Activated CD4-positive, alpha-beta T cell treated with anti-CD3 and anti-CD28 coated beads, Interleukin-2, amount 10 ng/mL, durations not matched to agents 24 days and 14 days (primary cell): ENCODE results near the gene ASZ1. TPM values are rescaled to one million over a fixed set of nuclear protein-coding genes. Genes with fewer than 3 reads are reported as not detected.

Source experiments
- DNase-seq: peaks from one replicate; pipeline ENCODE4 v3.0.0; 2022
- H3K27ac Mint-ChIP-seq: one replicate; pipeline ENCODE4 v1.8.0; 2022; ENCODE audit warnings: mild to moderate bottlenecking, mixed read lengths
- H3K27me3 Mint-ChIP-seq: one replicate; pipeline ENCODE4 v1.8.0; 2022; ENCODE audit warnings: mixed read lengths
- H3K36me3 Mint-ChIP-seq: one replicate; pipeline ENCODE4 v1.8.0; 2022; ENCODE audit warnings: low read depth, mild to moderate bottlenecking, mixed read lengths
- H3K4me1 Mint-ChIP-seq: one replicate; pipeline ENCODE4 v1.8.0; 2021; ENCODE audit warnings: mixed read lengths
- H3K4me3 Mint-ChIP-seq: one replicate; pipeline ENCODE4 v1.8.0; 2022; ENCODE audit warnings: mild to moderate bottlenecking, moderate library complexity, mixed read lengths
- H3K9me3 Mint-ChIP-seq: one replicate; pipeline ENCODE4 v1.8.0; 2021; ENCODE audit warnings: mixed read lengths
- intact Hi-C: fragments of 100-400 bp; cut with micrococcal nuclease; formaldehyde crosslinking; loops from one replicate; pipeline ENCODE4 v1.15.1; 2023
- total RNA-seq: library from RNA; stranded (reverse); gene quantifications from 2 replicates; pipeline ENCODE4 v1.2.3, GENCODE V29; 2022

ASZ1 gene
- total RNA-seq, 1 donor from 2014 or later: not detected

DNA sequence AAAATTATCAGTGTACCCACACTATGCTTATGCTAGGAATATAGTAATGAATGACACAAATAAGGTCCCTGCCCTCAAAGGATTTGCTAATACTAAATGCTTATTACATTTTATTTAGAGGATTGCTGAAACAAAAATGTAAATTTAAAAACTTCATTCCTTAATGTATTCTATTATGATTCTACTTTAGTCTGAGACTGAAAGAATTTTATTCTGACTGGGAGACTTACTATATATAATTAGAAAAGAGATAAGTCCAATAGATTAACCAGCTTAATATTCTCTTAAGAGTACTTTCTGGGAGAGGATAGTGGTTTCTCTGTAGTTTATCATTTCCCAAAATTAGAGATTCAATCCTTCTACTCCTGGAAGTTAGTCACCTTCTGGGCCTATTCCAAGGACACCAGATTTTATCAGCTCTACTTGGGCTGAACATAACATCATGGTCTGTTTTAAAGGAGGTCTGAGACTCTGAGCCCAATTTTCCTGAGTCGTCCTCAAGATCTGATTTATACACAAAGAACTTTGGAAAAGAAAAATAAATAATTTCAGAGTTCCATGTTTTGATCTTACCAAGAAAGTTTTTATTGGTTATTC, 41.1 kb downstream of the ASZ1 start:
- Mint-ChIP-seq H3K9me3 (peaks cover 5% of the 10 kb centered on the region), H3K27ac (no peak overlapping the region), H3K36me3 (no peaks in the 10 kb centered on the region), H3K4me3 (no peak overlapping the region), H3K4me1 (no peaks in the 10 kb centered on the region), H3K27me3 (no peaks in the 10 kb centered on the region)
- DNase-seq: no peak
- intact Hi-C loops: loop anchor here (5.0 kb wide), 1 partner anchor 174 kb away; no protein-coding TSS in a partner anchor

DNA sequence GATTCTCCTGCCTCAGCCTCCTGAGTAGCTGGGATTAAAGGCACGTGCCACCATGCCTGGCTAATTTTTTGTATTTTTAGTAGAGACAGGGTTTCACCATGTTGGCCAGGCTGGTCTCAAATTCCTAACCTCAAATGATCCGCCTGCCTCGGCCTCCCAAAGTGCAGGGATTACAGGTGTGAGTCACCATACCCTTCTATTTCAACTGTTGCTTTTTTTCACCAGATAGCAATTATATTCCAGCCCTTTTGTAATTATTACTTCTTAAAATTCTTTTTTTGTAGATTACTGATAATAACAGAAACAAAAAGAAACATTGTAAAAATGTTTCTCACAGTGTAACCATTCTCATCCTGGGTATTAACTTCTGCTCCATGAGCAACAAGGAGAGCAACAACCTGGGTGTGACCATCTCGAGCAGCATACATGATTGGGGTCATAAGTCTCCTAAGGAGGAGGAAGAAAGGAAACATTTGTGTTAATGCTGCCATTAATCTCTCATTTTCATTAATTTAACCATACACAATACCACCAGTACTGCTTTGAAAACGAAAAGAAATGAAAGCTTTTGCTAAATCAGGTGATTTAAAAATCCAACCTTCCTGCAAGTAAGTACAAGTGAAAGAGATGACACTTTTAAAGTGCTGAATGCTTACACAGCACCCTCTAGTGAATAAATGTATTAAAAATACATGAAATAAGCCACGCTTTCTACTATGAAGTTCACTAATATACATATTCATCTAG, 41.8 kb downstream of the ASZ1 start:
- Mint-ChIP-seq H3K27ac (no peak overlapping the region), H3K27me3 (no peaks in the 10 kb centered on the region), H3K4me1 (no peaks in the 10 kb centered on the region), H3K4me3 (no peak overlapping the region), H3K9me3 (peaks cover 5% of the 10 kb centered on the region), H3K36me3 (no peaks in the 10 kb centered on the region)
- intact Hi-C loops: loop anchor here (5.0 kb wide), 1 partner anchor 173 kb away; no protein-coding TSS in a partner anchor
- no peak for DNase-seq

- DNase-seq: no peak
- Mint-ChIP-seq H3K27ac (no peak overlapping the region), H3K36me3 (no peaks in the 10 kb centered on the region), H3K9me3 (peaks cover 2% of the 10 kb centered on the region), H3K27me3 (no peaks in the 10 kb centered on the region), H3K4me3 (no peak overlapping the region), H3K4me1 (no peaks in the 10 kb centered on the region)
- intact Hi-C loops: loop anchor here (5.0 kb wide), 1 partner anchor 173 kb away; no protein-coding TSS in a partner anchor
Observed at GRCh38 chr7:117384688-117385362, 42.5 kb downstream of the ASZ1 start.

DNA sequence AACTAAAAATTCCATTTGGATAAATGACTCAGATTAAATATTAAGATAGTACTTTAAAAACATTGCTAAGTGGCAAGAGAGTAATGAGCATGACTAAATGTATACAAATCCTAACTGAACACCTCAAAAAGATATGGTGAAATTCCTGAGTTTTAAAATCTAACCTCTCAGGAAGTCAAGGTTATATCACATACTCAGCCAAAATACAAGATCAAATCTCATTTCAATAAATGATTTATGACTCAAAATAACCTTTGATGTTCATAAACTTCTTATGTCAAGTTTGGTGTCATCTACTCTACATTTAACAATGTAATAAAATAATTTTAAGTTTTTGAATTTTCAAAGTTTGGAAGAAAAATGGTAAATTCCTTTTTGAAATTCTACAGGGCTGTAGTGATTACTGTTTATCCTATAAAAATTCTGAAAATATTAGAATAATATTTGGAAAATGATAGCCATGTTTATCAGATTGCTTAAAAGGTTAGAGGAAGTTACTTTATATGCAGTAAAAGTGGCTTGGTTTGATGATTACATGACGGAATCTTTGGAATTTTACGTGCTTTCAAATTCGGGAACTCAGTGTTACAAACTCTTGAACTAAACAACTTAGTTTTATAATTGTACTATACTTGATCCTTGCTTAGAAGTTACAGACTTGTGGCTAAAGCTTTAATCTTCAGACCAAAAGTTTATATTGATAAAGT, 43.7 kb downstream of the ASZ1 start:
- H3K36me3 Mint-ChIP-seq: no peaks in the 10 kb centered on the region
- DNase-seq: no peak
- no peaks in the 10 kb centered on the region for H3K4me1 Mint-ChIP-seq
- no peaks in the 10 kb centered on the region for H3K27me3 Mint-ChIP-seq
- H3K4me3 Mint-ChIP-seq: no peak overlapping the region
- no peak overlapping the region for H3K27ac Mint-ChIP-seq
- intact Hi-C loops: no loop called here
- H3K9me3 Mint-ChIP-seq: no peaks in the 10 kb centered on the region

- no peaks in the 10 kb centered on the region for H3K27me3 Mint-ChIP-seq
- no peak for DNase-seq
- no peaks in the 10 kb centered on the region for H3K4me1 Mint-ChIP-seq
- no peak overlapping the region for H3K4me3 Mint-ChIP-seq
- intact Hi-C loops: no loop called here
- no peak overlapping the region for H3K27ac Mint-ChIP-seq
- H3K9me3 Mint-ChIP-seq: no peaks in the 10 kb centered on the region
- no peaks in the 10 kb centered on the region for H3K36me3 Mint-ChIP-seq
Observed at GRCh38 chr7:117383046-117383445, 44.2 kb downstream of the ASZ1 start.

GRCh38 chr7:117381362-117381761, 45.9 kb downstream of the ASZ1 start:
- Mint-ChIP-seq H3K27me3 (no peaks in the 10 kb centered on the region), H3K9me3 (no peaks in the 10 kb centered on the region), H3K4me1 (no peaks in the 10 kb centered on the region), H3K27ac (no peak overlapping the region), H3K36me3 (no peaks in the 10 kb centered on the region), H3K4me3 (no peak overlapping the region)
- DNase-seq: no peak
- intact Hi-C loops: no loop called here

DNA sequence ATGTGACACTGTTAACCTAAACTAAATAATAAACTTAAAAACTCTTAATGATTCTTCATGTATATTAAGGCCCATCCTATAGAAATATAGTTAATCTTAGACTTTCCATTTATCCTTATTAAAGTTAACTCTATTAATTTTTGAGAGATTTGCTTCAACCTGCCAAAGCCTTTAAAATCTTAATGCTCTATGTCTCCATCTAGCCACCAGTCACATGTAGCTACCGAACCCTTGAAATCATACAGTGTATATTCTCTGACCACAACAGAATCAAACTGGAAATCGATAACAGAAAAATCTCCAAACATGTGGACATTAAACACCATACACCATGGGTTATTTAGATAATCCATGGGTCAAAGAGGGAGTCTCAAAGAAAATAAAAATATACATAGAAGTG, 51.9 kb downstream of the ASZ1 start:
- H3K9me3 Mint-ChIP-seq: no peaks in the 10 kb centered on the region
- no peaks in the 10 kb centered on the region for H3K36me3 Mint-ChIP-seq
- H3K27me3 Mint-ChIP-seq: no peaks in the 10 kb centered on the region
- intact Hi-C loops: no loop called here
- H3K27ac Mint-ChIP-seq: no peak overlapping the region
- H3K4me3 Mint-ChIP-seq: no peak overlapping the region
- H3K4me1 Mint-ChIP-seq: no peaks in the 10 kb centered on the region
- DNase-seq: no peak

DNA sequence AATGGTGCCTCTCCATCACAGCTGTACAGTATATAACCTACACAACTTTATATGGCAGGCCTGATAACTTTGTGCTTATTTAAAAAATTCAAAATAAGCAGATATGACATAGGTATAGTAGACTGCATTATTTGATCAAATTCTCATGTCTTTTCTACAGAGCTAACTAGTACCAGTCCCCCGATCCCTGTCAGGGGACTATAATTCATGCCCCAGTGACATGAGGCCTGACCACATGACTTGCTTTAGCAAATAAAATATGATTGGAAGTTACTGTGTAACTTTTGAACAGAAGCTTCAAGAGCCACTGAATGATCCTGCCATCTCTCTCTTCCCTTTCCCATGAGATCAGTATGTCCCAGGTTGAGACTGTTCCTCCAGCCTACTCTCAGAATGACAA, 55.2 kb downstream of the ASZ1 start:
- intact Hi-C loops: no loop called here
- Mint-ChIP-seq H3K9me3 (no peaks in the 10 kb centered on the region), H3K4me1 (no peaks in the 10 kb centered on the region), H3K27ac (no peak overlapping the region), H3K4me3 (no peak overlapping the region), H3K27me3 (no peaks in the 10 kb centered on the region), H3K36me3 (no peaks in the 10 kb centered on the region)
- DNase-seq: no peak

- intact Hi-C loops: no loop called here
- Mint-ChIP-seq H3K4me3 (no peak overlapping the region), H3K9me3 (no peaks in the 10 kb centered on the region), H3K27ac (no peak overlapping the region), H3K27me3 (no peaks in the 10 kb centered on the region), H3K4me1 (no peaks in the 10 kb centered on the region), H3K36me3 (no peaks in the 10 kb centered on the region)
- no peak for DNase-seq
Observed at GRCh38 chr7:117364339-117365080, 62.8 kb downstream of the ASZ1 start.

DNA sequence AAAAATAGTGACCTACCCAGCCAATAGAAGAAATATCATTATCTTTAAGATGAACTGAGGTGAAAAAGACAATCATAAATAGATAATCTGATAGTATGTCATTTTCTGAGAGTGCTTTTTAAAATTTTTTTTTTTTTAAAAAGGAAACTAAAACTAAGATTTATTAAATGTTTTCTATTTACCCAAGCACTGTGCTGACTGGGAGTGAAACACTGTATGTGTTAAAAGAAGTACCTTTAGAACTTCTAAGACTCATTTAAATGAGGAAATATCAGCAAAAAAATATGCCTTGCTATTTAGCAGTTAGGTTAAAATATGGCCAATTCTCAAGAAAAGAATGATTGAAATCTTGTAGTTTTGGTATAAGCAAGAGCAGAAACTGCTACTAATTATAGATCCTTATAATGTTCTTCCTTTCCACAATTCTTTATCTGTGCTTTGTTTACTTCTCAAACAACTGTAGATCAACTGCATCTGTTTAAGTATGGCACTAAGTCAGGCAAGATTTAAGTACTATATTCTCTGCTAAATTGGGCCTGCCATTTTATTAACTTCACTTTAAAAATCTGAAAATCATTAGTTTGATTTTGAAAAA, 64.9 kb downstream of the ASZ1 start:
- no peak for DNase-seq
- H3K9me3 Mint-ChIP-seq: no peaks in the 10 kb centered on the region
- no peak overlapping the region for H3K4me3 Mint-ChIP-seq
- H3K27me3 Mint-ChIP-seq: no peaks in the 10 kb centered on the region
- intact Hi-C loops: no loop called here
- no peak overlapping the region for H3K27ac Mint-ChIP-seq
- H3K4me1 Mint-ChIP-seq: no peaks in the 10 kb centered on the region
- no peaks in the 10 kb centered on the region for H3K36me3 Mint-ChIP-seq

- H3K27ac Mint-ChIP-seq: no peak overlapping the region
- H3K9me3 Mint-ChIP-seq: no peaks in the 10 kb centered on the region
- H3K4me1 Mint-ChIP-seq: no peaks in the 10 kb centered on the region
- no peaks in the 10 kb centered on the region for H3K27me3 Mint-ChIP-seq
- no peak for DNase-seq
- H3K4me3 Mint-ChIP-seq: no peak overlapping the region
- no peaks in the 10 kb centered on the region for H3K36me3 Mint-ChIP-seq
- intact Hi-C loops: no loop called here
Observed at GRCh38 chr7:117350027-117350426, 77.3 kb downstream of the ASZ1 start.

DNA sequence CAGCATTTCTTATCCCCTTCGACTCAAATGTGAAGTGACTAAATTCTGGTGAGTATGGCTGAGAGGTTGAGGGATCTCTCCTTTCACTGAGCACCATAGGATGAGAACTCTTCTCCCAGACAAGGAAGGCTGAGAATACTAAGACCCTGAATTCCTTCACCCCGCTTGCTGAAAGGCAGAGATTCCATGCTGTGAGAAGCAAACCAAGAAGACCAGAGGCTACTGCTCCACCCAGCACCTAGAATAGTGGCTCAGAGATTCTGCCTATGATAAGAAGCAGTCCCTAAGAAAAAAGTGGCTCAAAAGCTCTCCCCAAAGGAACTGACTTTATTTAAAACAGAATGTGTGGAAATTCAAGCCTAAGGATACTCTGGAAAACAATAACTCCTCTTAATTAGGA, 77.7 kb downstream of the ASZ1 start:
- Mint-ChIP-seq H3K4me3 (no peak overlapping the region), H3K4me1 (no peaks in the 10 kb centered on the region), H3K27ac (no peak overlapping the region), H3K27me3 (no peaks in the 10 kb centered on the region), H3K9me3 (no peaks in the 10 kb centered on the region), H3K36me3 (no peaks in the 10 kb centered on the region)
- intact Hi-C loops: no loop called here
- DNase-seq: no peak

DNA sequence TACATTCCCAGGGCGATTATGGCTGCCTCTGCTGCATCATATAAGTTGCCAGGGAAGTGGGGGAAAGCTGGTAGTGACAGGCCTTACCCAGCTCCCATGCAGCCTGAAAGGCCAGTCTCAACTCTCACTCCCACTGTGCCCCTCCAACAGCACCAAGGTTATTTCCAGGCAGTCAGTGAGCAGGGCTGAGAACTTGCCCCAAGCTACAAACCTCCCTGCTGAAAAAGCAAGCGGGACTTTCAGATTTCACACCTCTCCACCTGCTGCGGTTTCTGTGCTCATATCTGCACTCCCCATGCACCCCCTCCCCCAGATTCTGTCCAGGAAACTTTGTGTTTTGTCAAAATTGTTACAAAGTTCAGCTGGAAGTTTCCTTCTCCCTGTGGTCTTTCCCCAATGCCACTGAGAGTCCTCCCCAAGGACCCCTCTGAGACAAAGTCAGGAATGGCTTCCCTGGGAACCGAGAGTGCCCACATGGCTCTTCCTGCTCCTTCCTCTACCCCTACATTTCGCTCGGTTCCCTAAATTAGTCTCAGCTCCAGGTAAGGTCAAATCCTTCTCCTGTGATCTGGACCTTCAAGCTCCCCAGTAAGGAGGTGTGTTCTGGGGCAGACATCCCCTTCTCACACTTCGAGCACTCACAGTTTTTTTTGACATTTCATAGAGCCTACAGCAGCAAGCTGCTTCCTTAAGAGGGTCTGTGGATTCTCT, 79.2 kb downstream of the ASZ1 start:
- intact Hi-C loops: no loop called here
- no peaks in the 10 kb centered on the region for H3K9me3 Mint-ChIP-seq
- no peaks in the 10 kb centered on the region for H3K4me1 Mint-ChIP-seq
- no peaks in the 10 kb centered on the region for H3K36me3 Mint-ChIP-seq
- H3K27me3 Mint-ChIP-seq: no peaks in the 10 kb centered on the region
- H3K27ac Mint-ChIP-seq: no peak overlapping the region
- no peak overlapping the region for H3K4me3 Mint-ChIP-seq
- DNase-seq: no peak
